Measurements from ENCODE around the gene CSAG2.

Gene CSAG2

GRCh38 chrX:152663086-152663485, 46.0 kb downstream of the CSAG2 start:
- no peak for DNase-seq (ENCODE audit: low read depth)

- no peak for DNase-seq (ENCODE audit: low read depth)
Observed at GRCh38 chrX:152658302-152658701, 50.8 kb downstream of the CSAG2 start.
